Lower leg skin (tissue), 4 donors: ENCODE results near the gene CASP2. TPM values are rescaled to one million over a fixed set of nuclear protein-coding genes. Genes with fewer than 3 reads are reported as not detected.

ENCODE experiments used
- DNase-seq, 2 donors: peaks; one replicate each; pipeline ENCODE4 v3.0.0-alpha.2; 2019; ENCODE audit warnings: low spot score in 2 of 2
- H3K4me3 ChIP-seq: fragments of 200-600 bp; sonication (generic); 2 replicates; pipeline ENCODE4 v1.5.1; 2017; ENCODE audit warnings: mild to moderate bottlenecking, low read depth; ENCODE audit not compliant: poor library complexity, severe bottlenecking
- POLR2A ChIP-seq, 2 donors: fragments of 450-650 bp; IDR thresholded peaks; one replicate each; pipeline ENCODE4 v1.6.1; 2016 to 2017; ENCODE audit warnings: antibody characterized with exemption in 2 of 2, mild to moderate bottlenecking in 1 of 2, moderate library complexity in 1 of 2
- WGBS, 2 donors: methylation state at CpG; one replicate each; pipeline ENCODE4 v1.1.5; 2018; 5-methylcytosine and 5-hydroxymethylcytosine counted together
- intact Hi-C: fragments of 100-400 bp; cut with DNase I; formaldehyde crosslinking; loops from one replicate; pipeline ENCODE4 v1.15.0; 2023; ENCODE audit warnings: low total_unique reads
- total RNA-seq, 4 donors: library from RNA; depleted of rRNA; stranded (reverse); fragments of >200 nt; gene quantifications; one replicate each; pipeline ENCODE4 v1.1.0, GENCODE V29; 2016
- TF ChIP-seq, protein P1 (sequence below), 3 donors: fragments of 450-650 bp; IDR thresholded peaks; one replicate each; pipeline ENCODE4 v1.5.1; 2016; ENCODE audit warnings: antibody characterized with exemption in 3 of 3, mild to moderate bottlenecking in 3 of 3, moderate library complexity in 2 of 3

CASP2 gene
- total RNA-seq, 4 donors from 2014 or later, result 9.6 to 22.7 (median 16.0) TPM

DNA sequence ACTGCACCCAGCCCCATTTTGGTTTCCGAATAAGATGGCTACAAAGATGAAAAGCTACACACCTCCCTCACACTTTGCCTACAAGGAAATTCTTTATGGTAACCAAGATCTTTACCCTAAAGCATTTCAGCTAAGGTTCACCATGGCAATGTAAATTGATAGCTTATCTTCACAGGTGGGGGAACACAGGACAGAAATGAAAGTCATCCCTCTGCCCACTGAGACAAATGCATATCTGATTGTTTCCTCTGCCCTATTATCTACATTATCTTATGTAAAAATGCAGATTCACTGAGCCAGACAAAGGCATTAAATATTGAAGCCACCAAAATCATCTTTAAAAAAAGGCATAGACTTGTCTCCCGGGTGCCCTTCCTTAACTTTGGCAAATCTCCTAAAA, 6.6 kb upstream of the CASP2 start:
- TF ChIP-seq, protein P1, sequence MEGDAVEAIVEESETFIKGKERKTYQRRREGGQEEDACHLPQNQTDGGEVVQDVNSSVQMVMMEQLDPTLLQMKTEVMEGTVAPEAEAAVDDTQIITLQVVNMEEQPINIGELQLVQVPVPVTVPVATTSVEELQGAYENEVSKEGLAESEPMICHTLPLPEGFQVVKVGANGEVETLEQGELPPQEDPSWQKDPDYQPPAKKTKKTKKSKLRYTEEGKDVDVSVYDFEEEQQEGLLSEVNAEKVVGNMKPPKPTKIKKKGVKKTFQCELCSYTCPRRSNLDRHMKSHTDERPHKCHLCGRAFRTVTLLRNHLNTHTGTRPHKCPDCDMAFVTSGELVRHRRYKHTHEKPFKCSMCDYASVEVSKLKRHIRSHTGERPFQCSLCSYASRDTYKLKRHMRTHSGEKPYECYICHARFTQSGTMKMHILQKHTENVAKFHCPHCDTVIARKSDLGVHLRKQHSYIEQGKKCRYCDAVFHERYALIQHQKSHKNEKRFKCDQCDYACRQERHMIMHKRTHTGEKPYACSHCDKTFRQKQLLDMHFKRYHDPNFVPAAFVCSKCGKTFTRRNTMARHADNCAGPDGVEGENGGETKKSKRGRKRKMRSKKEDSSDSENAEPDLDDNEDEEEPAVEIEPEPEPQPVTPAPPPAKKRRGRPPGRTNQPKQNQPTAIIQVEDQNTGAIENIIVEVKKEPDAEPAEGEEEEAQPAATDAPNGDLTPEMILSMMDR (IDR thresholded peaks at IDR 0.05), result no peak
- no peak for TF ChIP-seq POLR2A (IDR thresholded peaks at IDR 0.05)
- no peak overlapping the region for H3K4me3 ChIP-seq
- intact Hi-C loops, result no loop called here
- no peak for DNase-seq
- WGBS, 2 donors, result 83 to 88% methylated on average over 2 of the region's 2 CpGs

DNA sequence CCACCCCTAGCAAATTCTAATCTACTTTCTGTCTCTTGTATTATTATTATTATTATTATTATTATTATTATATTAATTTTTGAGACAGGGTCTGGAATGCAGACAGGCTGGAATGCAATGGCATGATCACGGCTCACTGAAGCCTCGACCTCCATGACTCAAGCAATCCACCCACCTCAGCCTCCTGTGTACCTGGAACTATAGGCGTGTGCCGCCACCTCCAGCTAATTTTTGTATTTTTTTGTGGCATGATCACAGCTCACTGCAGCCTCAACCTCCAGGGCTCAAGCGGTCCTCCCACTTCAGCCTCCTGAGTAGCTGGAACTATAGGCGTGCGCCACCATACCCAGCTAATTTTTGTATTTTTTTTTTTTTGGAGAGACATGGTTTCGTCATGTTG, 6.0 kb upstream of the CASP2 start:
- WGBS, 2 donors, result 94 to 95% methylated on average over 8 of the region's 8 CpGs
- no peak for TF ChIP-seq POLR2A (IDR thresholded peaks at IDR 0.05)
- TF ChIP-seq, protein P1 (IDR thresholded peaks at IDR 0.05), result no peak
- intact Hi-C loops, result no loop called here
- H3K4me3 ChIP-seq, result no peak overlapping the region
- no peak for DNase-seq

DNA sequence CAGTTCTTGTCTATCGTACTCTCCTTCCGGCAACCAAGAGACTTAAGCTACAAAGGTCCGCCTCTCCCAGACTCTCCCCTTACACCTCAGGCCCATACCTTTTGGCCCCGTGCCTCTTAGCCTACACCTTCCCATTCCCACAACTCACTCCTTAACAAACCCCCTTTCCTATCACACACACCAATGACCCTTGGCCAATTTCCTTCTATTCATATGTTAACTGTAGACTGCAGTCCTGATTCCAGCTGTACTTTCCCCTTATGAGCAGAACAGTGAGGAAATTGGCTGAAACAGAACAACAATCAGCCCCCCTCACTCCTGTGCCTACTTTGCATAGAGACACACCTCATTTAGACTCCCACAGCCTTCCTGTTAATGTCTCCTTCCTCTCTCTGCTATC, 4.8 kb upstream of the CASP2 start:
- DNase-seq, result no peak
- no peak overlapping the region for H3K4me3 ChIP-seq
- intact Hi-C loops, result no loop called here
- 66 to 76% methylated on average over 4 of the region's 4 CpGs for WGBS, 2 donors
- TF ChIP-seq, protein P1 (IDR thresholded peaks at IDR 0.05), result no peak
- TF ChIP-seq POLR2A (IDR thresholded peaks at IDR 0.05), result no peak

DNA sequence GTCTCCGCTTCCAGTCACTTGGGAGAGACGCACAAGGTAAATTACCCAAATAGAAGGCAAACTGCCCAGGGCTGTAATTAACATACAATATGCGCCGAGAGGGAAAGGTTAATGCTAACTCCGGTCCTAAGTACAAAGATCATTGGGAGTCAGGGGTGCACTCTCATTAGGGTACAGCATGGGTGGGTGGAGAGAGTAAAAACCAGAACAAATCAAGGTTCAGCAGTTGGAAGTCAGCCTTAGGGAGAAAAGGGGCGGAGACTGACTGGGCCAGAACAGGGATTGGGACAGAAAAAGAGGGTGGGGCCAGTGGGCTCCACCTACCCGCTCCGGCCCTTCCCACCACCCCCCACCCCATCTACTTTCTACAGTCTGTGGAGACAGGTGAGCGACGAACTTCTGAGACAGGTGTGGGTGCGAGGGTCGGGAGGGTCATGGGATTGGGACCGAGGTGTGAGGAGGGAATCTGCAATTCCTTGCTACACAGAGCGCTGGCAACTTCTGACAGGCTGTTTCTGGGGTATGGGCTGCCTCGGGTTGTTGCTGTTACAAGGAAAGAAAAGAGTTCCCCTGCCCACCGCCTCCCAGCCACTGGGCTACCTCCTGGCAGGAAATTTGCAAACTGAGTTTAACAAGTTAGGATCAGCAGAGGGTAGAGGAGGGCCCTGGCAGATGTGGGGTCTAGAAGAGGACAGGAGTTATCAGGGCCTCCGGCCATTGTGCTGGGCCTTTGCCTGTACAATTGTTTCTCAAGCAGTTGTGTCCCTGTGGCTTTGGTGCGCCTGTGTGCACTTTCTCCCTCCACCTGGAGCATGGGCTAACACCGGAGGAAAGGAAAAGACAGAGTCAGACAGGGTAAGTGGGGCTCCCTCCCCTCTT, 3.3 kb upstream of the CASP2 start, which contains the start of gene TMEM139:
TMEM139 (plus strand) TSS at position 368 of the 879 bp plus-strand sequence. CDS start 1,000 bp downstream, outside the sequence.
- H3K4me3 ChIP-seq, result no peak within 1 kb of the TSS
- intact Hi-C loops, result no loop called here

DNA sequence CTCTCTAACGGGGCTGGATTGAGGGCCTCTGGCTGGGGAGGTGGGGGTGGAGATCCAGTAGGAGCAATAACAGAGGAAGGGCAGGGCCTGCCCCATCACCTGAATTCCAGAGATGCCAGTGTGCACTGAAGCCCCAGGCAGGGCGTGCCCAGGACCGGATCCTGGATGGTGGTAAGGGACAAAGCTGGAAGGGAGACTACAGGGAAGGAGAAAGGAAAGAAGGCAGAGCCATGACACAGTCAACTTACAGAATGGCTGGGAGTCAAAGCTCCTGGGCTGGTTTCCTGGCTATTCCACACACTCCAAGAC, 2.7 kb upstream of the CASP2 start:
- intact Hi-C loops, result no loop called here
- TF ChIP-seq POLR2A (IDR thresholded peaks at IDR 0.05), result no peak
- TF ChIP-seq, protein P1 (IDR thresholded peaks at IDR 0.05), result no peak
- DNase-seq, result no peak
- no peak overlapping the region for H3K4me3 ChIP-seq
- 37 to 41% methylated on average over 3 of the region's 3 CpGs for WGBS, 2 donors

More for the DNA sequence above, 3.3 kb upstream of the CASP2 start, which contains the start of gene TMEM139:
- TF ChIP-seq POLR2A (IDR thresholded peaks at IDR 0.05), result no peak
- TF ChIP-seq, protein P1 (IDR thresholded peaks at IDR 0.05), result no peak
- WGBS, 2 donors, result 49 to 66% methylated on average over 19 of the region's 19 CpGs
- DNase-seq, result no peak
